BE2C (cell line): ENCODE results near the gene F2RL3. TPM values are rescaled to one million over a fixed set of nuclear protein-coding genes. Genes with fewer than 3 reads are reported as not detected.

ENCODE experiments used
- DNase-seq: peaks from one replicate; pipeline ENCODE4 v3.0.0-alpha.2; 2020
- H3K27me3 ChIP-seq: fragments of 250-450 bp; sonication (Bioruptor Pico); 2 replicates; pipeline ENCODE4 v1.5.1; 2020; ENCODE audit warnings: mild to moderate bottlenecking
- H3K36me3 ChIP-seq: fragments of 250-450 bp; sonication (Bioruptor Pico); 2 replicates; pipeline ENCODE4 v1.5.1; 2020; ENCODE audit warnings: mild to moderate bottlenecking
- H3K4me1 ChIP-seq: fragments of 250-450 bp; sonication (Bioruptor Pico); 2 replicates; pipeline ENCODE4 v1.5.1; 2020
- H3K4me3 ChIP-seq: 2 replicates; pipeline ENCODE4 v1.5.1; 2011; ENCODE audit warnings: low read depth, low read length
- H3K9me3 ChIP-seq: fragments of 250-450 bp; sonication (Bioruptor Pico); 2 replicates; pipeline ENCODE4 v1.5.1; 2020
- CTCF ChIP-seq: IDR thresholded peaks from 2 replicates; pipeline ENCODE4 v1.5.1; 2012; ENCODE audit warnings: mild to moderate bottlenecking, low read depth, low read length
- polyA plus RNA-seq: library from polyadenylated mRNA; unstranded; fragments of >200 nt; gene quantifications from one replicate; pipeline ENCODE4 v1.2.1, GENCODE V29; 2012; ENCODE audit warnings: low read depth, missing spikeins; ENCODE audit not compliant: insufficient read length, insufficient read depth

The F2RL3 gene
- polyA plus RNA-seq: 0.99 TPM

GRCh38 chr19:16888629-16889365 lies at the start of gene F2RL3:
TSS of gene F2RL3 (plus strand) at chr19:16888999. CDS start at chr19:16889190, 191 bp downstream.
- Histone ChIP-seq H3K27me3 (no peaks in the 10 kb centered on the region), H3K4me3 (no peak within 1 kb of the TSS), H3K4me1 (peaks cover 5% of the 10 kb centered on the region; the same call in 1 of the 2 replicates), H3K9me3 (no peaks in the 10 kb centered on the region), H3K36me3 (no peaks in the 10 kb centered on the region)
- TF ChIP-seq CTCF: no peak
- DNase-seq: peak; percentile 31

GRCh38 chr19:16841391-16841926 lies 47.3 kb upstream of the F2RL3 start:
- no peaks in the 10 kb centered on the region for H3K27me3 ChIP-seq
- H3K36me3 ChIP-seq: peaks cover 52% of the 10 kb centered on the region
- no peaks in the 10 kb centered on the region for H3K4me1 ChIP-seq
- H3K4me3 ChIP-seq: no peak overlapping the region
- no peaks in the 10 kb centered on the region for H3K9me3 ChIP-seq
- TF ChIP-seq CTCF: no peak
- no peak for DNase-seq

- H3K27me3 ChIP-seq: no peaks in the 10 kb centered on the region
- no peak overlapping the region for H3K4me3 ChIP-seq
- H3K4me1 ChIP-seq: no peaks in the 10 kb centered on the region
- no peak for DNase-seq
- H3K9me3 ChIP-seq: no peaks in the 10 kb centered on the region
- TF ChIP-seq CTCF: no peak
- peaks cover 52% of the 10 kb centered on the region for H3K36me3 ChIP-seq
Observed at GRCh38 chr19:16846901-16847300, 41.9 kb upstream of the F2RL3 start.

- Histone ChIP-seq H3K36me3 (peaks cover 52% of the 10 kb centered on the region), H3K4me1 (no peaks in the 10 kb centered on the region), H3K9me3 (no peaks in the 10 kb centered on the region), H3K4me3 (no peak overlapping the region), H3K27me3 (no peaks in the 10 kb centered on the region)
- no peak for DNase-seq
- TF ChIP-seq CTCF: no peak
Observed at GRCh38 chr19:16847430-16847829, 41.4 kb upstream of the F2RL3 start.

GRCh38 chr19:16849168-16849567 lies 39.6 kb upstream of the F2RL3 start:
- H3K36me3 ChIP-seq: peaks cover 64% of the 10 kb centered on the region
- H3K9me3 ChIP-seq: no peaks in the 10 kb centered on the region
- H3K27me3 ChIP-seq: no peaks in the 10 kb centered on the region
- H3K4me1 ChIP-seq: no peaks in the 10 kb centered on the region
- no peak for DNase-seq
- no peak for TF ChIP-seq CTCF
- no peak overlapping the region for H3K4me3 ChIP-seq

GRCh38 chr19:16850133-16850532 lies 38.7 kb upstream of the F2RL3 start:
- H3K27me3 ChIP-seq: no peaks in the 10 kb centered on the region

More at GRCh38 chr19:16850133-16850532, 38.7 kb upstream of the F2RL3 start:
- no peak for DNase-seq
- no peak overlapping the region for H3K4me3 ChIP-seq
- H3K4me1 ChIP-seq: no peaks in the 10 kb centered on the region
- no peak for TF ChIP-seq CTCF
- H3K9me3 ChIP-seq: no peaks in the 10 kb centered on the region
- peaks cover 59% of the 10 kb centered on the region for H3K36me3 ChIP-seq
